Activated CD4-positive, alpha-beta T cell treated with anti-CD3 and anti-CD28 coated beads, Interleukin-10, Interleukin-2, amounts not matched to agents 100 ng/mL and 50 ng/mL, durations not matched to agents 16 hours and 8 hours (primary cell): ENCODE measurements around the gene COL5A1.

Experiments used
- DNase-seq: peaks from one replicate; pipeline ENCODE4 v3.0.0-alpha.2; 2020

Gene COL5A1

GRCh38 chr9:134626571-134627416, 14.8 kb upstream of the COL5A1 start:
- no peak for DNase-seq

GRCh38 chr9:134627417-134628353, 13.9 kb upstream of the COL5A1 start:
- DNase-seq, result no peak

GRCh38 chr9:134628354-134628736, 13.3 kb upstream of the COL5A1 start:
- DNase-seq, result no peak

GRCh38 chr9:134629061-134629585, 12.5 kb upstream of the COL5A1 start:
- DNase-seq, result no peak

DNA sequence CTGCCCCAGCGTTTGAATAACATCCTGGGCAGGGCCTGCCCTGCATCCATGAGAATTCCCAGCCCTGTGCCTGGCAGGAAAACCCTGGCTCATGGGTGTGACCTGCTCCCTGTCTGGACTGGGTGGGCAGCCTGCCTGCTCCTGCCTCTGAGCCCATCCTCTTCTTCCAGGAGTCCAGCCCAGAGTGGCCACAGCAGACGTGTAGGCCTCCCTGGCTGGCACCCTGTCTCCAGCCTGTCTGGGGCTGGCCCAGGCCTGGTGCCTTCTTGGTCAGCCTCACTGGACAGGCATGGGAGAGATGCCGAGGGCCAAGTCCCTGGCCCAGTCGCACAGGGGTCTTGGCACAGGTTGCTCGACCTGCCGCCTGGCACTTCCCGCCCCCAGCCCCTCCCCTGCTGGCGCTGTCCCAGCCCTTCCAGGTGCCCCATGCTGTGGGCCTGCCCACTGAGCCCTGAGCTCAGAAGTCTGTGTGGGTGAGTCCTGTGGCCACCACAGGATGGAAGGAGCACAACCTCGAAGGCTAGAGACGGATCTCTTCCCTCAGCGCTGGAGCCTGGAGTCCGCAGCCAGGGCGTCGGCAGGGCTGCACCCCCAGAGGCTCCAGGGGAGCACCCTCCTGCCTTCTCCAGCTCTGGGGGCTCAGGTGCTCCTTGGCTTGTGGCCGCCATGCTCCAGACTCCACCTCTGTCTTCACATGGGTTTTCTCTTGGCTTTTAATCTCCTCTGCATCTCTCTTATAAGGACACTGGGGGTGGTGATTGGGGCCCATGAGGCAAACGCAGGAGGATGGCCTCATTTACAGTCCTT, 11.8 kb upstream of the COL5A1 start:
- no peak for DNase-seq

DNA sequence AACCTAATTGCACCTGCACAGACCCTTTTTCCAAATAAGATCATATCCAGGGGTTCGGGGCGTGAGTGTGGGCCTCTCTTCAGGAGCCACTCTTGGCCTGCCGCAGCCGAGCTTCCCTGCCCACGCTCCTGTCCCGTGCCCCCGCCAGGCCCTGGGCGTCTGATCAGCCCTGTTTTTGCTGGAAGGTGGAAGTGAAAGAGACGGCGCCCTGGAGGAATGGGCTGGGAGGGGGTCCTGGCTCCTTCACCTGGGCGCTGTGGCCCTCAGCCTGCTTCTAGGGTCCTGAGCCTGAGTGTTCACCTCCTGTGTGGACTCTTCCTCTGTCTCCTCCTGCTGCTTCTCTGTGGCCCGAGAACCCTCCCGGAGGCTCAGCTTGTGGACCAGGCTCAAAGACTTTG, 11.2 kb upstream of the COL5A1 start:
- no peak for DNase-seq

DNA sequence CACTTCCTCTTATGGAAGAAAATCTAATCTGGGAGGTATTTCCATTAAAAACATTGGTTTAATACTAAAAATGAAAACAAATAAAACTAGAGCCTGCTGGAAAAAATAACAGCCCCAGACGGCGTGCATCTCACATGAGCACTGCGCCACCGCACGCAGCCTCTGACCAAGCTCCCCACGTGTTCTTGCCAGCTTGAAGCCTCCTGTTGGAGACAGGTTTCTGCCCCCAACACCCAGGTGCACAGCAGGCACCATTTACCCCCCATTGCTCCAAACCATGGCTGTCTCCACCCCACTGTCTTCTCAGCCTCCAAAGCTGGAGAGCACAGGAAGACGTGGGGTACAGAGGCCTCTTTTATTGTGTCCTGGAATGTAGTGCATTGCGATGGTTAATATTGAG, 10.7 kb upstream of the COL5A1 start:
- DNase-seq, result no peak

DNA sequence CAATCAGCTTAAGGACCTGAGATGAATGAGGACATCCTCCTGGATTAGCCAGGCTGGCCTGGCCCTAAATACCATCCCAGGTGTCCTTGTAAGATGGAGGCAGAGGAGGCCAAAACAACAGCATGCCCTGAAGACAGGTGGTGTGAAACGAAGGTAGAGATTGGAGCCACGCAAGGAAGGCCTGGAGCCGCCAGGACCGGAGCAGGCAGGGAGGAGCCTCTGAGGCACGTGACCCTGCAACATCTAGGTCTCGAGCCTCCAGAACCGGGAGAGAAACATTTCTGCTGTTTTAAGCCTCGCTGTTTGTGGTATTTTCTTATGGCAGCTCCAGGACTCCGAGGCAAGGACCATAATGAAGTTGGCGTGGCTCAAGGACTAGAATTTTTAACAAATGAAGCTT, 9.7 kb upstream of the COL5A1 start:
- DNase-seq, result no peak

- DNase-seq, result no peak
Observed at GRCh38 chr9:134632329-134632728, 9.3 kb upstream of the COL5A1 start.

DNA sequence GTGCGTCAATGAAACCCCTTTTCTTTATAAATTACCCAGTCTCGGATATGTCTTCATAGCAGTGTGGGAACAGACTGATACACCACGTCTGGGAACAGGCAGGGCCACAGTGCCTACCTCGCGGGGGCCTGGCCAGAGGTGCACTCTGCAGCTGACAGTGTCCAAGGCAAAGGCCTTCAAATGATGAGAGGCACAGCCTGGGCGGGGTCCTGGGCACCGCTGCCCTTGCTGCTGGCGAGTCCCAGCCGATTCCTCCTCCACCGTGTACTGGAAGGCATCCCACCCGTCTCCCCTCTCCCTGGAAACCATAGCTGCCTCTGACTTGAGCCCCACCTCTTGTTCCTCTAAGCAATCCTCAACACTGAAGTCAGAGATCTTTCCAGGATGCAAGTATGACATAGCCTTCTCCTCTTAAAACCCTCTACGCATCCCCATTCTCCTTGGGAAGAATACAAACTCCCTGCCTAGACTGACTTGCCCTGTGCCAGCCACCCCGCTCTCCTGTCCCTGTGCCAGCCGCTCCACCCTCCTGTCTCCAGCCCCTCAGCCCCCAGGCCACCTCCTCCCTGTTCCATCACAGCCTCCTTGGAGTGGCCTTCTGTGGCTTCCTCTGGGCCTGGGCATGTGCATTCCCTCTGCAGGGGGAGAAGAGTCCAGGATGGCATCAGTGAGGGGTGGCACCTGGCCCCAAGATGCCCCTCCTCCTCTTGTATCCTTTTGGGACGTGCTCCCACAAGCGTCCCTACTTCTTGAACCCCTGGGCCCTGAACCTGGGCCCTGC, 8.1 kb upstream of the COL5A1 start:
- no peak for DNase-seq

- no peak for DNase-seq
Observed at GRCh38 chr9:134634176-134634575, 7.4 kb upstream of the COL5A1 start.

- no peak for DNase-seq
Observed at GRCh38 chr9:134634667-134635230, 6.9 kb upstream of the COL5A1 start.

GRCh38 chr9:134635351-134636148, 6.1 kb upstream of the COL5A1 start:
- DNase-seq, result no peak

- DNase-seq, result no peak
Observed at GRCh38 chr9:134636149-134636507, 5.5 kb upstream of the COL5A1 start.

GRCh38 chr9:134637241-134637640, 4.4 kb upstream of the COL5A1 start:
- no peak for DNase-seq

- no peak for DNase-seq
Observed at GRCh38 chr9:134637696-134638501, 3.7 kb upstream of the COL5A1 start.

DNA sequence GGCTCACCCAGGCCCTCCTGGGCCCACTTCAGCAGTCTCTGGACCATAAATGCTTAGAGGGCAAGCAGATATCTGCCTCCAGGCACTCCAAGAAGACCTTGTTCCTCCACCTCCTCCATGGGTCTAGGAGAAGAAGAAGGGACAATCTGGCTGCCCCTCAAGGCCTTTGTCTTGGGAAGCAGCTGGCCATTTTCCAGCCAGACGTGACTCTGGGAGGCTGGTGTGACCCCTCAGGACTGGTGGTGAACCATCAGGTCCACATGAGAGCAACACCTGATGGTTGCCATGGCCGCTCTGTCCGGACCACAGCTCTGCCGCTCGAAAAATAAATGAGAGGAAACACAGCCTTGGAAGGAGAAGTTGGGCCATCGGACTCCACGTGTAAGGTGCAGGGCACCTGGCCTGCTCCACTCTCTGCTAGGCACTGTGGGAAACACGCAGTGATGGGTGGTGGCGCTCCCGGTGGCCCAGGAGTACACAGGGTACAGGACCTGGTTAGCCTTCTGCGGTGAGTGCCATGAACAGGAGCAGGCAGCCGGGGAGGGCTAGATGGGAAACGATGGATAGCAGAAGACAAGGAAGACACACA, 3.0 kb upstream of the COL5A1 start:
- no peak for DNase-seq

DNA sequence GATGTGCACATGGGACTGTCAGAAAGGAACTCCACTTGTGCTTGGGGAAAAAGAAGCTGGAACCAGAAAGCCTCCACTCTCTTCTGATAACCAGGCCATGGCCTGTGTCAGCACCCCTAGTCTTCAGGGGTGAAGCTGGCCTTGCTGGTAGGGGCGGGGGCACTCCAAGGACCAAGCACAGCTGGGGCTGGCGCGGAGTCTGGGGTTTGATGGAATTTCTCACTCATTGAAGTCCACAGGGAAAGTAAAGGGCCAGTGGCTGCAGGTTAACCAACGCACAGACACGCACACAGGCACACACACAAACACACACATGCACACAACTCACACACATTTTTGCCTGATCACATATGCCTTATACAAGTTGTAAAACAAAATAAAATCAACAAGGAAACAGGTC, 1.6 kb upstream of the COL5A1 start:
- DNase-seq, result no peak

DNA sequence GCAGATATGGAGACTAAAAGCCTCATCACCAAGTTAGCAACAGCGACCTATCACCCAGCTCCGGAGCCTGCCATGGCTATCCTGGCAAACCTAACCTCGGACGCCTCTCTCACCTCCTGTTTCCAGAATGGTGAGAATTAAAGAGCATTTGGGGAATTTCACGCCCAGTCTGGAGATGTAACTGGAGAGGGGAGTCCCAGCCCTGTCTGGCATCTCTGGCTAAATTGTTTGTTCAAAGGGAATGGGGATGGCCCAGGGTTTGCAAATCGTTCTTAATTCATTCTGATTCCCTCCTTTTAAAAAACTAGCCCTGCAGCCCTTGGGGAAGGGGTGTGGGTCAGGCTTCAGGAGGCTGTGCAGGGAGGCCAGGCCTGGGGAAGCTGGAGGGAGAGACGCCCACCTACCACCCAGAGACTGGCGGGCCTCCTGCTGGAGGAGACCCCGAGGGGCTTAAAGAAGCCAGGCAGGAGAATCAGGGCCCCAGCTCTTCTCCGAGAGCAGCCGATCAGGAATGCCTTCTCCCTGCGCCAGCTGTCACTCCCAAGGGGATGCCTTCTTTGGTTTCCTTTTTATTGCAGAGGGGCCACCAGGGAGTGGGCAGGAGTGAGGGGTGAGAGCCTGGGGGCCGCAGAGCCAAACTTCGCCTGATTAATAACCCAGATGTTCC, 964 bp upstream of the COL5A1 start:
- DNase-seq, result no peak
